Type B pancreatic cell (in vitro differentiated cells): ENCODE results near the gene TH. TPM values are rescaled to one million over a fixed set of nuclear protein-coding genes. Genes with fewer than 3 reads are reported as not detected.

ENCODE experiments used
- DNase-seq: peaks from one replicate; pipeline ENCODE4 v3.0.0; 2021; ENCODE audit warnings: mixed read lengths; ENCODE audit not compliant: unreplicated experiment; ENCODE audit errors: extremely low spot score
- H3K27ac Mint-ChIP-seq: 2 replicates; pipeline ENCODE4 v1.8.0; 2021; ENCODE audit warnings: mild to moderate bottlenecking, mixed read lengths
- H3K27me3 Mint-ChIP-seq: 2 replicates; pipeline ENCODE4 v1.8.0; 2021; ENCODE audit warnings: mixed read lengths
- H3K36me3 Mint-ChIP-seq: 2 replicates; pipeline ENCODE4 v1.8.0; 2021; ENCODE audit warnings: mixed read lengths
- H3K4me1 Mint-ChIP-seq: one replicate; pipeline ENCODE4 v1.8.0; 2021; ENCODE audit warnings: mixed read lengths; ENCODE audit not compliant: unreplicated experiment
- H3K4me3 Mint-ChIP-seq: 2 replicates; pipeline ENCODE4 v1.8.0; 2021; ENCODE audit warnings: mild to moderate bottlenecking, mixed read lengths
- H3K9me3 Mint-ChIP-seq: 2 replicates; pipeline ENCODE4 v1.8.0; 2021; ENCODE audit warnings: mixed read lengths
- CTCF ChIP-seq: fragments of 200-600 bp; sonication (generic); conservative IDR thresholded peaks from 2 replicates; pipeline ENCODE4 v1.5.0; 2021; ENCODE audit warnings: antibody characterized with exemption, mild to moderate bottlenecking
- total RNA-seq: library from RNA; stranded (reverse); gene quantifications from 2 replicates; pipeline ENCODE4 v1.2.1, GENCODE V29; 2021; ENCODE audit warnings: low replicate concordance

The TH gene
- total RNA-seq, 1 donor from 2014 or later: 2.2 TPM

DNA sequence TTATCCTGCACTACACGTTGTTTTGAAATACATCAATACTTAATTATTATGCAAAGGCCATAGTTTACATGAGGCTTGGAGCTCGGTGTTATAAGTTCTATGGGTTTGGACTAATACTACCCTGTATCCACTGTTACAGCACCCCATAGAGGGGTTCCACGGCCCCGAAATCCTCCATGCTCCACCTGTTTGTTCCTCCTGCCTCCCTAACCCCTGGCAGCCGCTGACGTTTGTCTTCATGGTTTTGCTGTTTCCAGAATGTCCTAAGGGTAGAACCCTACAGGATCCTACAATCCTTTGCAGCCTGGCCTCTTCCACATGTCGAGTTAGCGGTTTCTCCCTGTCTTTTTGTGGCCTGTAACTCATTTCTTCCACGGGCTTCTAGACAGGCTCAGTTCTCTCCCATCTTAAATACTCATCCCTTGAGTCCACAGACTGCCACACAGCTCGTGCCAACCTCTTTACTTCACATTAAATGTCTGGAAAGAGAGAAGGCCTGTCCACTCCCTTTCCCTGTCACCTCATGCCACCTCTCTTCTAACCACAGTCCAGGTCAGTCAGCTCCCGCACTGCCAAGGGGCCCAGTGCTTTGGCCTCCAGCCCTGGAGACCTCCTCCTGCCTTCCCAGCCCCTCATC, 42.4 kb upstream of the TH start:
- no peaks in the 10 kb centered on the region for H3K9me3 Mint-ChIP-seq
- H3K4me3 Mint-ChIP-seq: peak overlapping the region; percentile 58
- H3K27ac Mint-ChIP-seq: peak overlapping the region; percentile 14
- no peak for DNase-seq
- H3K27me3 Mint-ChIP-seq: peaks cover 13% of the 10 kb centered on the region
- H3K4me1 Mint-ChIP-seq: peaks cover 26% of the 10 kb centered on the region
- H3K36me3 Mint-ChIP-seq: no peaks in the 10 kb centered on the region
- no peak for TF ChIP-seq CTCF

DNA sequence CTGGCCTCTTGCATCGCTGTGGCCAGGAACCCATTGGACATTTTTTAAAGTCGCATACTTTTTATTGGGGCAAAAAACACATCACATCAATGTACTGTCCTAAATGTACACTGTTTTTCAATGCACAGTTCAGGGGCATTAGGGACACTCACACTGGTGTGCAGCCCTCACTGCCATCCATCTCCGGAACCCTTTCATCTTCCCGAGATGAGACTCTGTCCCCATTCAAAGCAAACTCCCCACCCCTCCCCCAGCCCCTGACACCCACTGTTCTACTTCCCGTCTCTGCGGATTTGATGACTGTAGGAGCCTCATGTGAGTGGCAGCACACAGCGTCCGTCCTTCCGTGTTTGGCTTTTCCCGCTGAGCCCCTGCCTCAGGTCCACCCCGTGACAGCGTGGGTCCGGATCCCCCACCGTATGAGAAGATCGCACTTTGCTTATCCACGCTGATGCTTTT, 41.8 kb upstream of the TH start:
- H3K4me3 Mint-ChIP-seq: peak overlapping the region; percentile 58
- peaks cover 24% of the 10 kb centered on the region for H3K4me1 Mint-ChIP-seq

DNA sequence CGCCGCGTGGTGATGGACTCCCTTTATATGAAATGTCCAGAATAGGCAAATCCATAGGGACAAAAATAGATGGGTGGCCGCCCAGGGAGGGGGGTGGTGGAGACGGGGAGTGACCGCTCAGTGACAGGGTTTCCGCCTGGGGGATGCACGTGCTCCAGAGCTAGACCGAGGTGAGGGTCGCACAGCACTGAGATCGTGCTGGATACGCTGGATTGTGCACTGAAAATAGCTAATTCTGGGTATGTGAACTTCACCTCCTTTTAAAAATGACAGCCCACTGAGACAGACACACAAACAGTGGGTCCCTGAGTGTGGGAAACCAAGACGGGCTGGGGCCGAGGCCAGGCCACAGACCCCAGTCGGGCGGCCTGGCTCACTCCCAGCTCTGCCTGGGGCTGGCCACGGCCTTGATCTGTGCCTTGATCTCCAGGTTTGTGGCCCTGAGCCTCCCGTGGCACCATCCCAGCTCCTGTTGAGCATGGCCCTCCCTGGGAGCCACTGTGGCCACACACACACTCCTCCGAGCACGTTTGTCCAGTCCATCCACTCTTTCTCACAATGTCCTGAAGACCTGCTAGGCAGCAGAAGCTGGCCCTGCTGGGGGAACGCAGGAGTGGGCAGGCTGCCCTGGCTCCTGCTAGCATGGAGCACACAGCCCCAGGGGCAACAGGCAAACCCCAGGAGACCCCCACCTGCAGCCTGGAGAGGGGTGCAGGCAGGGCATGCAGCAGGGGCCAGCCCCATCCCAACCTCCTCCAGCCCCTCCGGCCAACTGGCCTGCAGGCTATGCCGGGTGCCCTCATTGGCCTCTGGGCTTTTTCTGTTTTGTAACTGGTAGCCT, 41.0 kb upstream of the TH start:
- Mint-ChIP-seq H3K27me3 (peaks cover 5% of the 10 kb centered on the region), H3K36me3 (no peaks in the 10 kb centered on the region), H3K4me3 (no peak overlapping the region), H3K27ac (no peak overlapping the region), H3K9me3 (no peaks in the 10 kb centered on the region), H3K4me1 (peaks cover 28% of the 10 kb centered on the region)
- peak; percentile 68 for DNase-seq
- TF ChIP-seq CTCF: no peak

More for the DNA sequence above, 41.8 kb upstream of the TH start:
- Mint-ChIP-seq H3K36me3 (no peaks in the 10 kb centered on the region), H3K9me3 (no peaks in the 10 kb centered on the region), H3K27ac (no peak overlapping the region), H3K27me3 (peaks cover 9% of the 10 kb centered on the region)
- DNase-seq: no peak
- TF ChIP-seq CTCF: no peak

DNA sequence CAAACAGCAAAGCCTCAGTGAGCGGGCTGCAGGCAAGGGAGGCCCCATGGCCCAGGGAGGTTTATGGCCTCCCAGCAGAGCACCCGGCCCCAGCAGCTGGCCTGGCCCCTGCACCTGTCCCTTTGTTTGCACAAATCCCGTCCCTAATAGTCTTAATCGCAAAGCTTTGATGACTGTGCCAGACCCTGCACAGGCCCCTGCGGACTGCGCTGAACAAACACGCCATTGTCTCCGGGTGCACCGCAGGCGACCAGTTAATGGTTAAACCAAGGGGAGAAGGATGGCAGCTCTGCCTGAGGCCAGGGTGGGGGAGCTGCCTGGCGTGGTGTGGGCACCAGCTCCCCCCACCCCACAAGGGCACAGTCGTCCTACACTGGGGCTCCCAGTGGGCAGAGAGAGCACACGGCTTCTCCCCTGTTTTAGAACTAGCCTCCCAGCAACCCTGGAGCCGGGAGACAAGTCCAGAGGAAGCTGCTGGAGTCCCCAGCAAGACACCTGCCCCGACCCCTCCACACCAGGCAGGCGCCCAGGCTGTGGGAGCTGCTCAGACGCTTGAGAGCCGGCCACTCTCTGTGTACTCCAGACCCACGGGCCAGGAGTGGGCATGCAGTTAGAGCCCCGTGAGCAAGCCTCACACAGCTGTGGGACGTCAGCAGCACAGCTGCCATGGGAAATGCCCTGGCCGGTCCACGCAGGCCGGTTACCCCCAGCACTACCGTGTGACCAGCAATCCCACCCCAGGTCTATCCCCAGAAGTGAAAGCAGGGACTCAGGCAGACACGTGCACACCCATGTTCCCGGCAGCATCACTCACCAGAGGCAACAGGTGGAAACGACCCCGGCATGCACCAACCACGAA, 39.7 kb upstream of the TH start:
- Mint-ChIP-seq H3K4me3 (peak overlapping the region; percentile 39), H3K27me3 (peaks cover 5% of the 10 kb centered on the region), H3K36me3 (no peaks in the 10 kb centered on the region), H3K9me3 (no peaks in the 10 kb centered on the region), H3K27ac (no peak overlapping the region), H3K4me1 (peaks cover 28% of the 10 kb centered on the region)
- peak; percentile 73 for DNase-seq
- TF ChIP-seq CTCF: no peak

DNA sequence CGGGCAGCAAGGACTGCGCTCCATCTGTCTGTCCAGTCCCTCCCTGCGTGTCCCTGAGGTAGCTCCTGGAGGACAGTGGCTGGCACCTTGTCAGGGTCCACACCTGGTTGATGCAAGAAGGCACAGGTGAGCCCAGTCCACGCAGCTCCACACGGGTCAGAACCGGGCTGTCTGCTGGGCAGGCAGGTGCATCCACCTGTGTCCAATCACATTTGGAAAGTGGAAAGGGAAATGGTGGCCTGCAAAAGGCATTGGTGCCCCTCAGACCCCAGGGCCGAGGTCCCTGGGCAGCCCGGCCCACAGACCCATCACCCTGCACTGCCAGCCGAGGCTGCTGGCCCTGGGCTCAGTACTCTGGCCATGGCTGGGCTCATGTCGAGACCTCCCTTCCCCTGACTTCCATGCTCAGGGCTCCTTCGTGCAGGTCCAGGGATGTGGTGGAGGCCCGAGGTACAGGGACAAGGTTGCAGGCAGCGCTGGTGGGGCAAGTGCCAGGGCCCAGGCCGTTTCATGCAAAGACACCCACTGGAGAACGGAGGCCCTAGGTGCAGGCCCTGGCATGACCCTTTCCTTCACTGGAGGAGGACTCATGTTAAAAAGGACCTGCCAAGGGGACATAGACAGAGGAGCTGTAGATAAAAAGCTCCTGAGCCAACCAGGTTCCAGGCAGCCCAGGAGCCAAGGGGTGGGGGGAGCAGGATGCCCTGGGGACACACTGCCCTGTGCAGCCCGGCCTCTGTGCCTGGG, 38.9 kb upstream of the TH start:
- H3K4me3 Mint-ChIP-seq: peak overlapping the region; percentile 22
- peaks cover 5% of the 10 kb centered on the region for H3K27me3 Mint-ChIP-seq
- no peaks in the 10 kb centered on the region for H3K36me3 Mint-ChIP-seq
- H3K4me1 Mint-ChIP-seq: peaks cover 28% of the 10 kb centered on the region
- no peaks in the 10 kb centered on the region for H3K9me3 Mint-ChIP-seq
- DNase-seq: peak; percentile 65
- no peak for TF ChIP-seq CTCF
- H3K27ac Mint-ChIP-seq: no peak overlapping the region
